T-cell (primary cell): ENCODE measurements around the gene ZNF507. TPM values are rescaled to one million over a fixed set of nuclear protein-coding genes. Genes with fewer than 3 reads are reported as not detected.
A peak's percentile ranks its signal among the peaks of the same experiment; 100 is the strongest.

Experiments used
- ATAC-seq, 4 experiments: fragments of 200-7000 bp in 3 of 4; fragments of 150-1000 bp in 1 of 4; cut with Tn5 transposase; replicated peaks in 1 of 4; 1 replicate in 3 of 4; 2 replicates in 1 of 4; pipeline ENCODE4 v1.10.0; 2021; ENCODE audit warnings: moderate library complexity in 3 of 4, mild to moderate bottlenecking in 2 of 4, moderate number of reproducible peaks in 1 of 4
- CTCF ChIA-PET, 2 donors: fragments of 300-600 bp; sonication (Branson Sonifier 250); formaldehyde crosslinking; loops; one replicate each; lab custom pipeline; 2022; ENCODE audit warnings: antibody characterized with exemption in 2 of 2; lab: Charles Lee
- POLR2A ChIA-PET, 2 donors: fragments of 300-600 bp; sonication (Branson Sonifier 250); formaldehyde crosslinking; loops; one replicate each; lab custom pipeline; 2022; ENCODE audit warnings: antibody characterized with exemption in 2 of 2; lab: Charles Lee
- DNase-seq, 35 experiments: peaks; one replicate each; pipeline versions ENCODE4 v3.0.0 to v3.0.0-alpha.2; 2013 to 2023
- H3K27ac ChIP-seq: one replicate; pipeline ENCODE4 v1.5.1; 2013; ENCODE audit warnings: low read length
- H3K27me3 ChIP-seq, 2 experiments: replicated peaks in 1 of 2; 1 replicate in 1 of 2; 2 replicates in 1 of 2; pipeline versions ENCODE4 v1.6.1 to v1.7.0; 2013; ENCODE audit warnings: low read length in 1 of 2, mixed read lengths in 1 of 2; ENCODE audit not compliant: control insufficient read depth in 2 of 2, insufficient read depth in 2 of 2; ENCODE audit errors: extremely low read depth in 1 of 2
- H3K36me3 ChIP-seq, 2 donors: 1 replicate in 1 of 2; 2 replicates in 1 of 2; pipeline versions ENCODE4 v1.6.1 to v1.7.0; 2013; ENCODE audit warnings: low read length in 1 of 2; ENCODE audit not compliant: control insufficient read depth in 2 of 2, insufficient read depth in 1 of 2; ENCODE audit errors: extremely low read depth in 1 of 2
- H3K4me1 ChIP-seq, 2 experiments: 1 replicate in 1 of 2; 2 replicates in 1 of 2; pipeline versions ENCODE4 v1.6.1 to v1.7.0; 2013; ENCODE audit warnings: low read length in 2 of 2, mixed read lengths in 1 of 2; ENCODE audit not compliant: insufficient read depth in 2 of 2, control insufficient read depth in 1 of 2; ENCODE audit errors: extremely low read depth in 1 of 2
- H3K4me3 ChIP-seq, 2 donors: 1 replicate in 1 of 2; 2 replicates in 1 of 2; pipeline versions ENCODE4 v1.5.1 to v1.7.0; 2013; ENCODE audit warnings: mild to moderate bottlenecking in 2 of 2, low read length in 1 of 2, moderate library complexity in 1 of 2; ENCODE audit not compliant: control insufficient read depth in 1 of 2; ENCODE audit errors: extremely low read depth in 1 of 2
- H3K9me3 ChIP-seq: 2 replicates; pipeline ENCODE4 v1.7.0; 2013
- H3K27ac Mint-ChIP-seq, 2 donors: one replicate each; pipeline ENCODE4 v1.8.0; 2020 to 2021; ENCODE audit warnings: mild to moderate bottlenecking in 2 of 2, mixed read lengths in 2 of 2
- H3K27me3 Mint-ChIP-seq, 2 donors: one replicate each; pipeline ENCODE4 v1.8.0; 2021 to 2022; ENCODE audit warnings: mixed read lengths in 2 of 2
- H3K36me3 Mint-ChIP-seq: one replicate; pipeline ENCODE4 v1.8.0; 2021; ENCODE audit warnings: mixed read lengths
- H3K4me1 Mint-ChIP-seq, 3 donors: one replicate each; pipeline ENCODE4 v1.8.0; 2020 to 2022; ENCODE audit warnings: mixed read lengths in 3 of 3, mild to moderate bottlenecking in 1 of 3
- H3K4me3 Mint-ChIP-seq, 3 donors: one replicate each; pipeline ENCODE4 v1.8.0; 2020 to 2022; ENCODE audit warnings: mild to moderate bottlenecking in 3 of 3, mixed read lengths in 3 of 3, moderate library complexity in 3 of 3
- H3K9me3 Mint-ChIP-seq, 3 donors: one replicate each; pipeline ENCODE4 v1.8.0; 2020 to 2022; ENCODE audit warnings: mixed read lengths in 3 of 3
- WGBS: methylation state at CpG from one replicate; pipeline ENCODE4 v1.1.5; 2013; ENCODE audit warnings: missing lambda C conversion rate; ENCODE audit not compliant: insufficient coverage; 5-methylcytosine and 5-hydroxymethylcytosine counted together
- total RNA-seq, 35 experiments: library from RNA in 6 of 35; stranded (reverse) in 6 of 35; fragments of 120-200 nt in 1 of 35; gene quantifications; one replicate each; pipeline versions ENCODE4 v1.2.1 to v1.2.4 and lab custom pipeline; 2013 to 2026

ZNF507 gene
- total RNA-seq, 5 donors from 2014 or later (not counting 1 experiment from before 2014, with no cell fraction given): 32.6 to 38.2 (median 35.9) TPM

DNA sequence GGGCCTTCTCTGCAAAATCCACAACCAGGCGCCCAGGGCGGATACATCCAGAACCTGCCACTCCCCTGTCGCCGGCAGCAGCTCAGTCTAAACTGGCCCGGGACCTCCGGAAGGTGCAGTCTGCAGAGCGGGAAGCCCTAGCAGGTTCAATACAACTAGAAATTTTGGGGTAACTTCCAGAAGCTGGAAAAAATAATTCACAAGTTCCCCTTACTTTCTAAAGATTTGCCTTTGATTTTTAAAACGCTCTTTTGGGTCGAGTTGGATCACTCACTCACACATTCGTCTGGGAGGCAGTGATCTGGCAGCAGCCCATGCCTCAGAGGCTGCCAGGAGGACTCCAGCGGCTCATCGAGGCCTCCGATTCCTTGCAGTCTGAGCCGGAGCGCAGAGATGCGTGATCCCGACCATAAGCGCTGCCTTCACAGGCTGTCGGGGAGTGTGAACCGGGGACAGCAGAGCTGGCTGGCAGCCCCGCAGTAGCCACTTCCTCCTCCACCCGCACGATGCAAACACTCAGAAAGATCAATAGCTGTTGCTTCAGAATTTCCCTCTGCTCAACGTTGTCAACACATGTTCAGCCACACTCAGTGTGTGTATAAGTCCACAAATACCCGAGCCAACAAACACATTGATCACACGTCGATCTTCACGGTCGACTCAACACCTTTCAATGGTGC, 35.6 kb upstream of the ZNF507 start:
- no peaks in the 10 kb centered on the region for H3K36me3 ChIP-seq
- ChIA-PET POLR2A (no interaction called here), CTCF (no interaction called here)
- H3K9me3 ChIP-seq: no peaks in the 10 kb centered on the region
- WGBS: 75% methylated on average over 28 of the region's 29 CpGs
- H3K27me3 ChIP-seq: peaks cover 0 to 33% of the 10 kb centered on the region in 2 experiments
- ATAC-seq: no peak
- Mint-ChIP-seq H3K27ac (no peak overlapping the region), H3K9me3 (no peaks in the 10 kb centered on the region), H3K36me3 (no peaks in the 10 kb centered on the region), H3K27me3 (peaks cover 41 to 57% of the 10 kb centered on the region in 2 donors), H3K4me3 (no peak overlapping the region), H3K4me1 (no peaks in the 10 kb centered on the region)
- H3K4me1 ChIP-seq: no peaks in the 10 kb centered on the region
- no peak overlapping the region for H3K4me3 ChIP-seq
- H3K27ac ChIP-seq: no peak overlapping the region
- no peak for DNase-seq

DNA sequence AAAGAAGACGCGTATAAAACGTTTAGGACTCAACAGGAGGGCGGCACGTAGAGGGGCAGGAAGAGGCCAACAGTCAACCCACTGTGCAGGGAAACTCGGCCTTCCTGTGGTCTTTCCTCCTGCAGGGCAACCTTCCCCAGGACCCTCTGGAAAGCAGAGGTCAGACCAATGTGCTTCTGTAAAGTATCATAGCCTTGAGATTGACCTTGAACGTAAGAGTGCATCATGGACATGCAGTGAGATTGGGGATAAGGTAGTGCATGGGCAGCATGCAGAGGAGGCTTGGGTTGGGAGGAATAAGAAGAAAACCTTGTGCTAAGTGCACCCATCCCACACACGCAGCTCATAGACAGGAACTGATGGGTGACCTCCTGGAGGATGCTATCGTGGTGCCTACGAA, 34.0 kb upstream of the ZNF507 start:
- no peaks in the 10 kb centered on the region for H3K36me3 Mint-ChIP-seq
- H3K27ac Mint-ChIP-seq: no peak overlapping the region
- ChIA-PET CTCF (no interaction called here), POLR2A (no interaction called here)
- Histone ChIP-seq H3K27me3 (peaks cover 0 to 29% of the 10 kb centered on the region in 2 experiments), H3K36me3 (no peaks in the 10 kb centered on the region), H3K4me1 (no peaks in the 10 kb centered on the region), H3K9me3 (no peaks in the 10 kb centered on the region), H3K27ac (no peak overlapping the region), H3K4me3 (no peak overlapping the region)
- no peak overlapping the region for H3K4me3 Mint-ChIP-seq
- peaks cover 40 to 56% of the 10 kb centered on the region in 2 donors for H3K27me3 Mint-ChIP-seq
- no peak for ATAC-seq
- 74% methylated on average over 7 of the region's 10 CpGs for WGBS
- no peaks in the 10 kb centered on the region for H3K9me3 Mint-ChIP-seq
- no peaks in the 10 kb centered on the region for H3K4me1 Mint-ChIP-seq
- no peak for DNase-seq

DNA sequence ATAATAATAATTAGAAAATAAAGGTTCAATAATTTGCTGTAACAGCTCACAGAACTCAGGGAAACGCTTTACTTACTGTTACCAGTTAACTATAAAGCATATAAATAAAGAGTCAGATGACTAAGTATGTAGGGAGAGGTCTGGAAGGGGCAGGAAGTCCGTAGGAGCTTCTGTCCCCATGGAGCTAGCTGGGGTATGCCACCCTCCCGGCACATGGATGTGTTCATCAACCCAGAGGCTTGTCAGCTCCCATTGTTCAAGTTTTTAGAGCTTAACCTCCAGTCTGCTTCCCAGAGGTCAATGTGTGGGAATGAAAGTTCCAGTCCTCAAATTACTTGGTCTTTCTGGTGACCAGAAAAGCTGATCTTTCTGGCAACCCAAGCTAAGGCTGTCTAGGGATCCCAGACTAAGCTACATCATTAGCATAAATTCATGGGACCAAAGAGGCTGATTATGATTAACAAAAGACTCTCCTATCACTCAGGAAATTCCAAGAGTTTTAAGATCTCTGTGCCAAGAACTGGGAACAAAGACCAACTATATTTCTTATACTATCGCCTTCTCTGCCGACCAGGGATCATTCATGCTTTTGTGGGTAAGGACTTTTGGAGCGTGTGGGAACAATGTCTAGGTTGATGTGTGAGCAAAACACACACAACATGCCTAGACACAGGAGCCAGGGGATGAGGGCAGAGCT, 31.7 kb upstream of the ZNF507 start:
- no peak for DNase-seq
- POLR2A ChIA-PET: interaction anchor here in 1 of 2 donors (0.6 kb wide), 1 partner anchor 40 kb away, joined by 3 read pairs; no protein-coding TSS in a partner anchor
- Mint-ChIP-seq H3K27ac (no peak overlapping the region), H3K27me3 (peaks cover 23 to 36% of the 10 kb centered on the region in 2 donors), H3K9me3 (no peaks in the 10 kb centered on the region), H3K36me3 (no peaks in the 10 kb centered on the region), H3K4me3 (no peak overlapping the region), H3K4me1 (no peaks in the 10 kb centered on the region)
- peaks cover 0 to 22% of the 10 kb centered on the region in 2 experiments for H3K27me3 ChIP-seq
- no peak overlapping the region for H3K4me3 ChIP-seq
- ATAC-seq: no peak
- 89% methylated on average over 1 of the region's 6 CpGs for whole genome bisulfite sequencing
- H3K4me1 ChIP-seq: no peaks in the 10 kb centered on the region
- CTCF ChIA-PET: no interaction called here
- H3K27ac ChIP-seq: no peak overlapping the region
- no peaks in the 10 kb centered on the region for H3K36me3 ChIP-seq
- no peaks in the 10 kb centered on the region for H3K9me3 ChIP-seq

DNA sequence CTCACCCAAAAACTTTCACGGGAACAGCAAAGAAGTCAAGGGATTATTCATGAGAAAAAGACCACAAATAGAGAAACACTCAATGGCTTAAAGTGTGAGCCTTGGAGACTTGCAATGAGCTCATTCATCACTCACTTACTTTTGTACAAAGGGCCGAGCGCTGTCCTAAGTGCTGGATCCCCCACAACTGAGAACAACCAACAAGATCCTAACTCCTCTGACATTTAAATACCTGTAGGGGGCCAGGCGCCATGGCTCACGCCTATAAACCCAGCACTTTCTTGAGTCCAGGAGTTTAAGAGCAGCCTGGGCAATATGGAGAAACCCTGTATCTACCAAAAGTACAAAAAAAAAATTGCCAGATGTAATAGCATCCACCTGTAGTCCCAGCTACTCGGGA, 29.4 kb upstream of the ZNF507 start:
- WGBS: 96% methylated on average over 4 of the region's 6 CpGs
- ChIA-PET POLR2A (no interaction called here), CTCF (no interaction called here)
- Mint-ChIP-seq H3K36me3 (no peaks in the 10 kb centered on the region), H3K27ac (no peak overlapping the region), H3K4me3 (no peak overlapping the region), H3K27me3 (peaks cover 11 to 13% of the 10 kb centered on the region in 2 donors), H3K4me1 (no peaks in the 10 kb centered on the region), H3K9me3 (no peaks in the 10 kb centered on the region)
- Histone ChIP-seq H3K9me3 (no peaks in the 10 kb centered on the region), H3K27me3 (peaks cover 0 to 20% of the 10 kb centered on the region in 2 experiments), H3K4me1 (no peaks in the 10 kb centered on the region), H3K36me3 (no peaks in the 10 kb centered on the region), H3K4me3 (no peak overlapping the region), H3K27ac (no peak overlapping the region)
- DNase-seq (no peak), ATAC-seq (no peak)

DNA sequence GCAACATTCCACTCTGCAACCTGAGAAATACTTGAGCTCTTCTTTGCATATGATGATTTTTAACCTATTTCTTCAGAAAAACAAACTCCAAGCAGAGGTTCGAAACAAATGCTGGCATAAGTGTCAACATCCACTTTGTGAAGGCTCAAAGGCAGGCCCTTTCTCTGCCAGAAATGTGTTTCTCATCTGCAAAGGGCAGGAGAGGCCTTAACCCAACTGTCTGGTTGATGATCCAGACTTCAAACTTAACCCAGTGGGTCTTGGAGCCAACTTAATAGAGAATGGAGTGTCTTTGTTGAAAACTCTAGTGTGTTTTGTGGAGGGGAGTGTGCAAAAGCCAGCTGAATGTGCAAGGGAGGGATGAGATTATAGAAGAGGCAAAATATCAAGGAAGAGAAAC, 28.3 kb upstream of the ZNF507 start:
- H3K9me3 ChIP-seq: no peaks in the 10 kb centered on the region
- Mint-ChIP-seq H3K27ac (no peak overlapping the region), H3K36me3 (no peaks in the 10 kb centered on the region), H3K4me3 (no peak overlapping the region), H3K9me3 (no peaks in the 10 kb centered on the region), H3K4me1 (no peaks in the 10 kb centered on the region), H3K27me3 (peaks cover 11 to 14% of the 10 kb centered on the region in 2 donors)
- no peaks in the 10 kb centered on the region for H3K4me1 ChIP-seq
- peaks cover 0 to 23% of the 10 kb centered on the region in 2 experiments for H3K27me3 ChIP-seq
- H3K36me3 ChIP-seq: no peaks in the 10 kb centered on the region
- H3K4me3 ChIP-seq: no peak overlapping the region
- ATAC-seq (no peak), DNase-seq (no peak)
- WGBS: no CpG with 5 or more reads among the region's 1 CpG
- CTCF ChIA-PET: no interaction called here
- H3K27ac ChIP-seq: no peak overlapping the region
- POLR2A ChIA-PET: no interaction called here

DNA sequence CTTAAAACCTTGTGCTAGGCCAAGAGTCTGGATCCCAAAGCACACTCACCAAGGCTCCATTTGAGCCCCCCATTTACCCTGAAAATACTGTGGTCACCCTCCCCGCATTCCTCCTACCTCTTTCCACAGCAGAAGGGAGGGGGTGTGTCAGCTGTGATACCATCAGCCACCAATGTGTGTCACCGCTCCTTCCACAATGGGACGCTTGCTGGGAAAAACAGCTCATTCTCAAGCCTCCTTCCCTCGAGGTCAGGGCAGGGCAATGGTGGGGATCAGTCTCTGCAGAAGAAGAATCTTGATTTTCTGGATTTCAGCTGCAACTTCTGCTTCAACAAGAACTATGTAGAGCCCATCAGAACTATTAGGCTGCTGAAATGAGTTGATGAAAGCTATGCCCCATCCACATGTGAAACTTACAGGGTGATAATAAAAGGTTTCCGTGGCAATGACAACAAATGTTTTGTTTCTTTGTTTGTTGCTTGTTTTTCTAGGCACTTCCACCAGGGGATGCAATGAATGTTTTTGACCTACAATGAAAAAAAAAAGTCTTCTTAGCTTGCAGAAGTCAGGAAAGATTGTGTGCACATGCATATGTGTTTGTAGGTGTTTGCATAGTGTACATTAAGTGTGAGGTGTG, 26.4 kb upstream of the ZNF507 start:
- ATAC-seq (no peak), DNase-seq (peak in 2 of 35 experiments; percentile 2 to 18)
- Mint-ChIP-seq H3K27me3 (peaks cover 12 to 14% of the 10 kb centered on the region in 2 donors), H3K27ac (no peak overlapping the region), H3K9me3 (no peaks in the 10 kb centered on the region), H3K4me3 (no peak overlapping the region), H3K36me3 (no peaks in the 10 kb centered on the region), H3K4me1 (no peaks in the 10 kb centered on the region)
- Histone ChIP-seq H3K4me3 (no peak overlapping the region), H3K27ac (no peak overlapping the region), H3K4me1 (no peaks in the 10 kb centered on the region), H3K27me3 (peaks cover 0 to 18% of the 10 kb centered on the region in 2 experiments), H3K36me3 (no peaks in the 10 kb centered on the region), H3K9me3 (no peaks in the 10 kb centered on the region)
- POLR2A ChIA-PET: no interaction called here
- CTCF ChIA-PET: interaction anchor here in 1 of 2 donors (0.7 kb wide), 1 partner anchor 14 kb away, joined by 3 read pairs; no protein-coding TSS in a partner anchor
- WGBS: 86% methylated on average over 1 of the region's 5 CpGs
